OCI-LY1 (cell line): ENCODE data around the gene ANKRD16.
"Not testable (repeated sequence)": the region's sequence is repeated elsewhere in the genome, so short reads cannot be mapped to it uniquely, and the experiment has no call there.

Experiments used
- H2AFZ ChIP-seq: fragments of 200-600 bp; sonication (generic), shearing (Covaris generic); 2 replicates; pipeline ENCODE4 v1.6.0; 2014; ENCODE audit warnings: antibody characterized with exemption, mild to moderate bottlenecking, low read length
- H3F3A ChIP-seq: fragments of 200-600 bp; sonication (generic), shearing (Covaris generic); 2 replicates; pipeline ENCODE4 v1.6.0; 2014; ENCODE audit warnings: mild to moderate bottlenecking, antibody characterized with exemption, low read length, moderate library complexity; ENCODE audit not compliant: insufficient read depth
- H3K27ac ChIP-seq: fragments of 200-600 bp; sonication (generic); 2 replicates; pipeline ENCODE4 v1.5.1; 2014; ENCODE audit warnings: low read length, mixed run types, mild to moderate bottlenecking, low read depth; ENCODE audit not compliant: poor library complexity, severe bottlenecking
- H3K27me3 ChIP-seq: fragments of 200-600 bp; sonication (generic); 2 replicates; pipeline ENCODE4 v1.6.0; 2014; ENCODE audit warnings: antibody characterized with exemption, mild to moderate bottlenecking, low read length, moderate library complexity; ENCODE audit not compliant: insufficient read depth
- H3K36me3 ChIP-seq: fragments of 200-600 bp; sonication (generic); 2 replicates; pipeline ENCODE4 v1.6.1; 2014; ENCODE audit warnings: mild to moderate bottlenecking, antibody characterized with exemption, low read length, moderate library complexity, mixed read lengths; ENCODE audit not compliant: insufficient read depth
- H3K4me1 ChIP-seq: fragments of 200-600 bp; sonication (generic); 2 replicates; pipeline ENCODE4 v1.5.1; 2014; ENCODE audit warnings: mild to moderate bottlenecking, low read length, moderate library complexity; ENCODE audit not compliant: insufficient read depth, severe bottlenecking
- H3K4me2 ChIP-seq: fragments of 200-600 bp; sonication (generic), shearing (Covaris generic); 2 replicates; pipeline ENCODE4 v1.6.1; 2014; ENCODE audit warnings: low read length
- H3K4me3 ChIP-seq: fragments of 200-600 bp; sonication (generic); 2 replicates; pipeline ENCODE4 v1.5.1; 2014; ENCODE audit warnings: low read length, low read depth, mild to moderate bottlenecking, mixed read lengths; ENCODE audit not compliant: poor library complexity, severe bottlenecking
- H3K79me2 ChIP-seq: fragments of 200-600 bp; shearing (Covaris generic); 2 replicates; pipeline ENCODE4 v1.6.1; 2016; ENCODE audit warnings: mixed run types, low read length, mixed read lengths; ENCODE audit not compliant: insufficient read depth
- H3K9ac ChIP-seq: fragments of 200-600 bp; sonication (generic), shearing (Covaris generic); 2 replicates; pipeline ENCODE4 v1.6.1; 2014; ENCODE audit warnings: mild to moderate bottlenecking, low read length, mixed read lengths
- H3K9me2 ChIP-seq: fragments of 200-600 bp; sonication (generic), shearing (Covaris generic); 2 replicates; pipeline ENCODE4 v1.6.1; 2014; ENCODE audit warnings: low read depth, mild to moderate bottlenecking, low read length, mixed read lengths
- H3K9me3 ChIP-seq: fragments of 200-600 bp; shearing (Covaris generic); 2 replicates; pipeline ENCODE4 v1.6.1; 2014; ENCODE audit warnings: low read length, mixed read lengths
- H4K20me1 ChIP-seq: fragments of 200-600 bp; sonication (generic), shearing (Covaris generic); 2 replicates; pipeline ENCODE4 v1.6.0; 2016; ENCODE audit warnings: mild to moderate bottlenecking, low read length; ENCODE audit not compliant: insufficient read depth
- EZH2 ChIP-seq: fragments of 200-600 bp; sonication (generic), shearing (Covaris generic); IDR thresholded peaks from 2 replicates; pipeline ENCODE4 v1.8.0; 2017; ENCODE audit warnings: borderline replicate concordance, mixed run types, mild to moderate bottlenecking, antibody characterized with exemption, low read length, moderate library complexity, mixed read lengths
- TF ChIP-seq, protein P1 (sequence below): fragments of 200-600 bp; sonication (generic), shearing (Covaris generic); IDR thresholded peaks from 2 replicates; pipeline ENCODE4 v1.5.1; 2017; ENCODE audit warnings: mild to moderate bottlenecking, antibody characterized with exemption, low read length, moderate library complexity, mixed read lengths

ANKRD16 gene

DNA sequence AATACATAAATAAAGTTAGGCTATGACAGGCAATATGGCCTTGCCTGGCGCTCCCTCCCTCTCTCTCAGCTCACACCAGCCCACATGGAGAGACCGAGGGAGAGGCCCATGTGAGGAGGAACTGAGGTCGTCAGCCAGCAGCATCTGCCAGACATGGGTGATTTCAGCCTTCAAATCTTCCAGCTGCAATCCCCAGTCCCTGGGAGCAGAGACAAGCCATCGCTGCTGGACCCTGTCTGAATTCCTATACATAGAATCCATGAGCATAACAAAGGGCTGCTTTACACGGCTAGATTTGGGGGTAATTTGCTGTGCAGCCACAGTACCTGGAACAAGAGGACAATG is 35.6 kb downstream of the ANKRD16 start:
- TF ChIP-seq, protein P1, sequence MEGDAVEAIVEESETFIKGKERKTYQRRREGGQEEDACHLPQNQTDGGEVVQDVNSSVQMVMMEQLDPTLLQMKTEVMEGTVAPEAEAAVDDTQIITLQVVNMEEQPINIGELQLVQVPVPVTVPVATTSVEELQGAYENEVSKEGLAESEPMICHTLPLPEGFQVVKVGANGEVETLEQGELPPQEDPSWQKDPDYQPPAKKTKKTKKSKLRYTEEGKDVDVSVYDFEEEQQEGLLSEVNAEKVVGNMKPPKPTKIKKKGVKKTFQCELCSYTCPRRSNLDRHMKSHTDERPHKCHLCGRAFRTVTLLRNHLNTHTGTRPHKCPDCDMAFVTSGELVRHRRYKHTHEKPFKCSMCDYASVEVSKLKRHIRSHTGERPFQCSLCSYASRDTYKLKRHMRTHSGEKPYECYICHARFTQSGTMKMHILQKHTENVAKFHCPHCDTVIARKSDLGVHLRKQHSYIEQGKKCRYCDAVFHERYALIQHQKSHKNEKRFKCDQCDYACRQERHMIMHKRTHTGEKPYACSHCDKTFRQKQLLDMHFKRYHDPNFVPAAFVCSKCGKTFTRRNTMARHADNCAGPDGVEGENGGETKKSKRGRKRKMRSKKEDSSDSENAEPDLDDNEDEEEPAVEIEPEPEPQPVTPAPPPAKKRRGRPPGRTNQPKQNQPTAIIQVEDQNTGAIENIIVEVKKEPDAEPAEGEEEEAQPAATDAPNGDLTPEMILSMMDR = no peak
- TF ChIP-seq EZH2 = no peak
- no peak overlapping the region for H3K9ac ChIP-seq

DNA sequence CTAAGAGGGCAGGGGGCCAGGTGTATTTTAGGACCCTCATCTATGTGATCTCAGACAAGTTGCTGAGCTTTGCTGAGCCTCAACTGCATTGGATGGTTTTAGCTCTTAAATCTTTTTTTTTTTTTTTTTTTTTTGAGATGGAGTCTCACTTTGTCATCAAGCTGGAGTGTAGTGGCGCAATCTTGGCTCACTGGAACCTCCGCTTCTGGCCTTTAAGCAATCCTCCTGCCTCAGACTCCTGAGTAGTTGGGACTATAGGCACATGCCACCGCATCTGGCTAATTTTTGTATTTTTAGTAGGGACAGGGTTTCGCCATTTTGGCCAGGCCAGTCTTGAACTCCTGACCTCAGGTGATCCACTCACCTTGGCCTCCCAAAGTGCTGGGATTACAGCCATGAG is 43.0 kb downstream of the ANKRD16 start:
- not testable (repeated sequence) for H3K9me2 ChIP-seq, H3K79me2 ChIP-seq, H3K36me3 ChIP-seq, H2AFZ ChIP-seq, H3K9me3 ChIP-seq, H4K20me1 ChIP-seq, H3K27me3 ChIP-seq
- Histone ChIP-seq H3K4me2 (peak overlapping the region; percentile 36), H3K9ac (peak overlapping the region; percentile 18; the same call in 1 of the 2 replicates), H3K27ac (peak overlapping the region; percentile 97), H3K4me1 (peaks cover 60% of the 10 kb centered on the region), H3K4me3 (peak overlapping the region; percentile 2), H3F3A (peaks cover 14% of the 10 kb centered on the region; the same call in 1 of the 2 replicates)

More for the DNA sequence above, 35.6 kb downstream of the ANKRD16 start:
- Histone ChIP-seq H3F3A (peaks cover 3% of the 10 kb centered on the region; the same call in 1 of the 2 replicates), H3K36me3 (no peaks in the 10 kb centered on the region), H2AFZ (no peak overlapping the region), H3K4me1 (peaks cover 48% of the 10 kb centered on the region), H3K4me3 (no peak overlapping the region), H3K79me2 (no peaks in the 10 kb centered on the region), H3K9me3 (no peaks in the 10 kb centered on the region), H3K27me3 (no peaks in the 10 kb centered on the region), H3K4me2 (no peak overlapping the region), H3K9me2 (no peaks in the 10 kb centered on the region), H4K20me1 (no peaks in the 10 kb centered on the region), H3K27ac (peak overlapping the region; percentile 13)

DNA sequence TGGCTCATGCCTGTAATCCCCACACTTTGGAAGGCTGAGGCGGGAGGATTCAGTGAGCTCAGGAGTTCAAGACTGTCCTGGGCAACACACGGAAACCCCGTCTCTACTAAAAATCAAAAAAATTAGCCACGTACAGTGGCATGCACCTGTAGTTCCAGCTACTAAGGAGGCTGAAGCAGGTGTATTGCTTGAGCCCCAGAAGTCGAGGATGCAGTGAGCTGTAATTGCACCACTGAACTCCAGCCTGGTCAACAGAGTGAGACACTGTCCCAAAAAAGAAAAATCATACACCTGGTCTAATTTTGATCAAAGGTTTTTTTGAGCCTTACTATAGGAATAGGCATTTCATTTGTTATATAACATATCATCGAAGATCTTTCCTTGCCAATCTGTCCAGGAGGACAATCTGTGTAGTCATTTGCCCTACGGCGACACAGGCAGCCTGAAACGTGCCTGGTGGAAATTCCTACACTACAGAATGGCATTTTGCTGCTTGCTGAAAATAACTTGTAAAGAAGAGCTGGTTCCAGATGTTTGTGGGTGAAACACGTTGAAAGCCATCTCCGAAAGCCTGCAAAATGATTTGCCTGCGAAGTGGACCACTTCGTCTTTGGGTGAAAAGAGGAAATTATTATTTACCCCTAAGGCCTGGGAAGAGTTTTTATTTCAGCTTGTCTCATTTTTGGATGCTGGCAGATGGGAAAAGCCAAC is 45.2 kb downstream of the ANKRD16 start:
- Histone ChIP-seq H3K9ac (peak overlapping the region; percentile 55), H3F3A (peaks cover 19% of the 10 kb centered on the region; the same call in 1 of the 2 replicates), H4K20me1 (no peaks in the 10 kb centered on the region), H3K36me3 (no peaks in the 10 kb centered on the region), H3K27me3 (no peaks in the 10 kb centered on the region), H3K9me2 (no peaks in the 10 kb centered on the region), H3K4me3 (peak overlapping the region; percentile 54), H3K9me3 (no peaks in the 10 kb centered on the region), H2AFZ (no peak overlapping the region), H3K4me2 (peak overlapping the region; percentile 74), H3K27ac (peak overlapping the region; percentile 97), H3K4me1 (peaks cover 73% of the 10 kb centered on the region), H3K79me2 (no peaks in the 10 kb centered on the region)
- TF ChIP-seq EZH2 = no peak
- TF ChIP-seq, protein P1 = no peak
